ENCODE data around the gene PKD2L1. TPM values are rescaled to one million over a fixed set of nuclear protein-coding genes. Genes with fewer than 3 reads are reported as not detected.

The PKD2L1 gene
- total RNA-seq, 1 experiment from 2014 or later = not detected

GRCh38 chr10:100253041-100253440 lies 77.0 kb downstream of the PKD2L1 start:
- Histone ChIP-seq H3K36me3 (ENCODE audit: insufficient read depth, low read length, poor library complexity, severe bottlenecking) (peaks cover 43% of the 10 kb centered on the region), H3K27ac (ENCODE audit: low read depth, low read length, poor library complexity, severe bottlenecking) (no peak overlapping the region), H3K4me1 (ENCODE audit: insufficient read depth, low read length, poor library complexity, severe bottlenecking) (no peaks in the 10 kb centered on the region), H3K27me3 (replicated peaks; ENCODE audit: insufficient read depth, low read depth, low read length, poor library complexity) (no peaks in the 10 kb centered on the region), H3K4me3 (ENCODE audit: low read depth, low read length, poor library complexity, severe bottlenecking) (no peak overlapping the region), H3K9me3 (ENCODE audit: low read depth, low read length, poor library complexity, severe bottlenecking) (no peaks in the 10 kb centered on the region)
- DNase-seq (ENCODE audit: low spot score) = no peak
- ChIA-PET POLR2A (ENCODE audit: low non-redundant PET) (no interaction called here), CTCF (no interaction called here)
- no TSS peak for BruUV-seq (replicated peaks)
- TF ChIP-seq EZH2 (IDR thresholded peaks at IDR 0.05; ENCODE audit: borderline replicate concordance, low read depth, low read length, poor library complexity, severe bottlenecking) = no peak
- no peak for TF ChIP-seq CTCF (conservative IDR thresholded peaks at IDR 0.05; ENCODE audit: low read depth, low read length)
- intact Hi-C loops (cut with micrococcal nuclease; ENCODE audit: unreplicated experiment) = no loop called here

GRCh38 chr10:100248820-100249219 lies 81.2 kb downstream of the PKD2L1 start:
- Histone ChIP-seq H3K27me3 (replicated peaks; ENCODE audit: insufficient read depth, low read depth, low read length, poor library complexity) (no peaks in the 10 kb centered on the region), H3K27ac (ENCODE audit: low read depth, low read length, poor library complexity, severe bottlenecking) (no peak overlapping the region), H3K4me1 (ENCODE audit: insufficient read depth, low read length, poor library complexity, severe bottlenecking) (no peaks in the 10 kb centered on the region), H3K9me3 (ENCODE audit: low read depth, low read length, poor library complexity, severe bottlenecking) (no peaks in the 10 kb centered on the region), H3K36me3 (ENCODE audit: insufficient read depth, low read length, poor library complexity, severe bottlenecking) (peaks cover 43% of the 10 kb centered on the region), H3K4me3 (ENCODE audit: low read depth, low read length, poor library complexity, severe bottlenecking) (no peak overlapping the region)
- intact Hi-C loops (cut with micrococcal nuclease; ENCODE audit: unreplicated experiment) = loop anchor here (10.0 kb wide), 1 partner anchor 404 kb away; no protein-coding TSS in a partner anchor
- no TSS peak for BruUV-seq (replicated peaks)
- POLR2A ChIA-PET (ENCODE audit: low non-redundant PET) = no interaction called here
- CTCF ChIA-PET = interaction anchor here (0.6 kb wide), 1 partner anchor 8 kb away, joined by 6 read pairs; no protein-coding TSS in a partner anchor
- DNase-seq (ENCODE audit: low spot score) = no peak
- TF ChIP-seq CTCF (conservative IDR thresholded peaks at IDR 0.05; ENCODE audit: low read depth, low read length) (no peak), EZH2 (IDR thresholded peaks at IDR 0.05; ENCODE audit: borderline replicate concordance, low read depth, low read length, poor library complexity, severe bottlenecking) (no peak)

- intact Hi-C loops (cut with micrococcal nuclease; ENCODE audit: unreplicated experiment) = loop anchor here (10.0 kb wide), 1 partner anchor 401 kb away; no protein-coding TSS in a partner anchor
- H3K27ac ChIP-seq (ENCODE audit: low read depth, low read length, poor library complexity, severe bottlenecking) = no peak overlapping the region
- no peak for DNase-seq (ENCODE audit: low spot score)
- no peaks in the 10 kb centered on the region for H3K9me3 ChIP-seq (ENCODE audit: low read depth, low read length, poor library complexity, severe bottlenecking)
- CTCF ChIA-PET = no interaction called here
- peaks cover 37% of the 10 kb centered on the region for H3K36me3 ChIP-seq (ENCODE audit: insufficient read depth, low read length, poor library complexity, severe bottlenecking)
- no peak overlapping the region for H3K4me3 ChIP-seq (ENCODE audit: low read depth, low read length, poor library complexity, severe bottlenecking)
- POLR2A ChIA-PET (ENCODE audit: low non-redundant PET) = no interaction called here
- H3K27me3 ChIP-seq (replicated peaks; ENCODE audit: insufficient read depth, low read depth, low read length, poor library complexity) = no peaks in the 10 kb centered on the region
- BruUV-seq (replicated peaks) = no TSS peak
- no peaks in the 10 kb centered on the region for H3K4me1 ChIP-seq (ENCODE audit: insufficient read depth, low read length, poor library complexity, severe bottlenecking)
- TF ChIP-seq EZH2 (IDR thresholded peaks at IDR 0.05; ENCODE audit: borderline replicate concordance, low read depth, low read length, poor library complexity, severe bottlenecking) = no peak
- no peak for TF ChIP-seq CTCF (conservative IDR thresholded peaks at IDR 0.05; ENCODE audit: low read depth, low read length)
Observed at GRCh38 chr10:100245484-100246220, 84.4 kb downstream of the PKD2L1 start.
